Measurements from ENCODE around the gene FYB1.

Gene FYB1

GRCh38 chr5:39169081-39169480 lies 50.3 kb downstream of the FYB1 start:
- TF ChIP-seq CREB1 (IDR thresholded peaks at IDR 0.05; ENCODE audit: low read depth) (no peak), EGR1 (IDR thresholded peaks at IDR 0.05) (no peak), MAX (IDR thresholded peaks at IDR 0.05) (no peak), USF1 (IDR thresholded peaks at IDR 0.05) (no peak), TAF1 (IDR thresholded peaks at IDR 0.05; ENCODE audit: low read depth) (no peak), TCF12 (IDR thresholded peaks at IDR 0.05; ENCODE audit: low read depth) (no peak), FOXM1 (IDR thresholded peaks at IDR 0.05; ENCODE audit: borderline replicate concordance, low read depth) (no peak), YY1 (IDR thresholded peaks at IDR 0.05; ENCODE audit: low read depth) (no peak), CEBPB (IDR thresholded peaks at IDR 0.05) (no peak), NFIC (IDR thresholded peaks at IDR 0.05) (no peak), EP300 (IDR thresholded peaks at IDR 0.05; ENCODE audit: borderline replicate concordance) (no peak), RAD21 (IDR thresholded peaks at IDR 0.05; ENCODE audit: low read depth) (no peak), ZBTB7A (IDR thresholded peaks at IDR 0.05; ENCODE audit: low read depth) (no peak), TEAD4 (IDR thresholded peaks at IDR 0.05) (no peak), REST (IDR thresholded peaks at IDR 0.05; ENCODE audit: low read depth) (no peak)

GRCh38 chr5:39167972-39168342 lies 51.4 kb downstream of the FYB1 start:
- TF ChIP-seq TAF1 (IDR thresholded peaks at IDR 0.05; ENCODE audit: low read depth) (no peak), YY1 (IDR thresholded peaks at IDR 0.05; ENCODE audit: low read depth) (no peak), CEBPB (IDR thresholded peaks at IDR 0.05) (no peak), TCF12 (IDR thresholded peaks at IDR 0.05; ENCODE audit: low read depth) (no peak), TEAD4 (IDR thresholded peaks at IDR 0.05) (no peak), MAX (IDR thresholded peaks at IDR 0.05) (no peak), RAD21 (IDR thresholded peaks at IDR 0.05; ENCODE audit: low read depth) (no peak), ZBTB7A (IDR thresholded peaks at IDR 0.05; ENCODE audit: low read depth) (no peak), USF1 (IDR thresholded peaks at IDR 0.05) (no peak), FOXM1 (IDR thresholded peaks at IDR 0.05; ENCODE audit: borderline replicate concordance, low read depth) (no peak), NFIC (IDR thresholded peaks at IDR 0.05) (no peak), REST (IDR thresholded peaks at IDR 0.05; ENCODE audit: low read depth) (no peak), CREB1 (IDR thresholded peaks at IDR 0.05; ENCODE audit: low read depth) (no peak), EP300 (IDR thresholded peaks at IDR 0.05; ENCODE audit: borderline replicate concordance) (no peak), EGR1 (IDR thresholded peaks at IDR 0.05) (no peak)

- no peak for TF ChIP-seq CEBPB (IDR thresholded peaks at IDR 0.05)
- TF ChIP-seq TCF12 (IDR thresholded peaks at IDR 0.05; ENCODE audit: low read depth), result no peak
- TF ChIP-seq RAD21 (IDR thresholded peaks at IDR 0.05; ENCODE audit: low read depth), result no peak
- TF ChIP-seq EGR1 (IDR thresholded peaks at IDR 0.05), result no peak
- no peak for TF ChIP-seq ZBTB7A (IDR thresholded peaks at IDR 0.05; ENCODE audit: low read depth)
- no peak for TF ChIP-seq TEAD4 (IDR thresholded peaks at IDR 0.05)
- no peak for TF ChIP-seq FOXM1 (IDR thresholded peaks at IDR 0.05; ENCODE audit: borderline replicate concordance, low read depth)
- TF ChIP-seq YY1 (IDR thresholded peaks at IDR 0.05; ENCODE audit: low read depth), result no peak
- TF ChIP-seq CREB1 (IDR thresholded peaks at IDR 0.05; ENCODE audit: low read depth), result no peak
- no peak for TF ChIP-seq TAF1 (IDR thresholded peaks at IDR 0.05; ENCODE audit: low read depth)
- no peak for TF ChIP-seq USF1 (IDR thresholded peaks at IDR 0.05)
- TF ChIP-seq MAX (IDR thresholded peaks at IDR 0.05), result no peak
- no peak for TF ChIP-seq EP300 (IDR thresholded peaks at IDR 0.05; ENCODE audit: borderline replicate concordance)
- TF ChIP-seq NFIC (IDR thresholded peaks at IDR 0.05), result no peak
- TF ChIP-seq REST (IDR thresholded peaks at IDR 0.05; ENCODE audit: low read depth), result no peak
Observed at GRCh38 chr5:39167141-39167971, 52.0 kb downstream of the FYB1 start.

All from Ishikawa (cell line).